HG03442 (cell line): ENCODE measurements around the gene EIF4B.

ENCODE experiments used
- ATAC-seq: cut with Tn5 transposase; IDR thresholded peaks from one replicate; pipeline ENCODE4 v1.9.1; 2021; ENCODE audit warnings: mild to moderate bottlenecking, moderate library complexity; ENCODE audit not compliant: unreplicated experiment

EIF4B gene

DNA sequence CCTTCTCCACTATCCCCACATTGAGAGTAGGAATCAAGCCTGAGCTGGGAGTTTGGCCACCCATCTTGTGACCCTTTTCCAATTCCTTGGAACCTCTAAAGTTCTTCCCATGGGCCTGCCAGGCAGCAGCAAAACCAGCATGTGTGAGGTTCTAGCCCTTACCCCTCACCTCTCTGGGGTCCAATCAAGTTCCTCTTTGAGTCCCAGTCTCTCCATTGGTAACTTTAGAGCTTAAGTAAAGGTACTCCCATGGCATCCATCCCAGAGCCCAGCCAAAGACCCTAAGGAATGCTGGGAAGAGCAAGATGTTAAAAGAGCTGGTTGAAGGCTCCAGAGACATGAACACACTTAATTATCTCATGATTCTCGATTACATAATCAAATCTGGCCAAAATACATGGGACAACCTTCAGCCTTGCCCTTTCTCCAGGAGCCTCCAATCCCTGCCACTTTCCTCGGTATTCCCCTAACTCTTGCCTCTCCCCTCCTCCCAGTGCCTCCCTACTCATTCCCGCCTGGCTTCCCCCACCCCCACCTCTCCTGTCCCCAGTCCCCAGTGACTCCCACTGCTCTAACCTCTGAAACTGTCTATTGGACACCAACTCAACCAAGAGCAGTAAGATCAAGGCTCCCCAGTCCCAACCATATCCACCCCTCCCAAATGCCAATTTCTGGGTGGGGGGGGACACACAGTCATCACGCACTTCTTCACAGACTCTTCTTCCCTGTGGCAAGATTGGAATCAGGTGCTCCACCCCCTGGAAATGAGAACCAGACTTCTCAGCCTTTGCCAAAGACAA, 38.8 kb downstream of the EIF4B start:
- no peak for ATAC-seq

DNA sequence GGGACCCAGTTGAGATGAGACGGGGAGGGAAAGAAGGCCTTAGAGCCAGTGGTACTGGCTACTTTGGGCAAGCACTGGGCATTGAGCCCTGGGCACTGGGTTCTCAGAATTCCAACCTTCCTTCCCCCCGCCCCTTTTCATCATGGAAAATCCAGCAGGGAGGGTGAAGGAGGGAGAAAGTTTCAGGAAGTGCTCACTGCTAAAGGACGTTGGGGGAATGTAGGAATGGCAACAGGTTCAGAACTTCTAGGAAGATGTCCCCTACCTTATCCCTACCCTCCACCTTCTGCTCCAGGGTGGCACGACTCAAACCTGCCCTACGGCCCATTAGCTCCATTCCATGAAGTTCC, 39.4 kb downstream of the EIF4B start:
- ATAC-seq = no peak

DNA sequence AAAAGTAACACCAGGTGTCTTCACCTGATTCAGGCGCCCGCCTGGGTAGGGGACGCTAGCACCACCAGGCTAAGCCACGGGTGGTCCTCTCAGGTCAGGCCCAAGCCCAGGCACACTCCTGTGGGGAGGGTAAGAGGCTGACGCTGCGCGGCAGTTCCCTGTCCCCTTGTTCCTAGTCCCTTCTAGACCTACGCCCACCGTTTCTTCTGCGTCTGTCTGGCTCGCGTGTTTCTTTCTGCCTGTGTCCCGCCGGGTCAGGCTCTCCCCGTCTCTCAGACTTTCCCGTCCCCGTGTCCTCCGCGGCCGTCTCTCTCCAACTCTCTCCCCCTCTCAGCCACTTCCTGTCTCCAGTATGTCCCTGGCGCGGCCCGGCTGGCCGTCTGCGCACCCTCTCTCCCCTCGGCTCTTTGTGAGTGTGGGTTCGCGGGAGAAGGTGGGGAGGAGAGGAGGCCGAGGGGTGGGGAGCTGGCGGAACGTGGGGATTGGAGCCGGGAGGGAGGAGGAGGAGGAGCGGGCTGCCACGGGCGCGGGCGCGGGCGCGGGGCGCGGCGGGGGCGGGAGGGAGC, 40.5 kb downstream of the EIF4B start:
- peak; percentile 31 for ATAC-seq

DNA sequence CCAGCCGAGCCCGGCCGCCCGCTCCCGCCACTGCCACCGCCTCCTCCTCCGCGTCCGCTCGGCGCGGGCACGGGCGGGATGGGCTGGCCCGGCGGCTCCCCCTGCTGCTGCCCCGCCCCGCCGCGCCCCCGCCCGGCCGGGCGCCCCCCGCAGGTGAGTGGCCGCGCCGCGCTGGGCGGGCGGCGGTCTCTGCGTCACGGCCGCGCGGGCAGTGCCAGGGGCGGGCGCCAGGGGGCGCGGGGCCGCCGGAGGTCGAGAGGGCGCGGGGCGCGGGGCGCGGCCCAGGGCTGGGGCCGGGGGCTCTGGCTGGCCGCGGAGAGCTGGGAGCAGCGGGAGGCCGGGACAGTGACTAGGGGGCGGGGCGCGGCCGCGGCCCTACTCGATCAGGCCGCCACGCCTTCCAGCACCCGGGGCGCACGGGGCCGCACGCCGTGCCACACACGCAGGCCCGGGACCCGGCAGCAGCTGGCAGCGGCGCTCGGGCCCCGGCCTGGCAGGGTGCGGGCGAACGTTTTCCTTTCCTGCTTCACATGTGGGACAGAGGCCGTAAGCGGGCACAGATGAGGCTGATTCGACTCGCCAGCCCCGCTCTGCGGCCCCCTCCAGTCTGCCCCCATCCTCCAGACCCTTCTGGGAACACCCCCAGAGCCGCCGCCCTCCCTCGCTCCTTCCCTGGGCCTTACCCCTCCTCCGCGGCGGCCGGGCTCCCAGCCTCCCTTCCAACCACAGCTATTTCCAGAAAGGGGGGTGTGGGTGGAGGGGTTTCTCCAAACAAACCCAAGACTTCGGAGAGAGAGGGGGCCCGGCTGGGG, 41.2 kb downstream of the EIF4B start:
- ATAC-seq = peak; percentile 71

DNA sequence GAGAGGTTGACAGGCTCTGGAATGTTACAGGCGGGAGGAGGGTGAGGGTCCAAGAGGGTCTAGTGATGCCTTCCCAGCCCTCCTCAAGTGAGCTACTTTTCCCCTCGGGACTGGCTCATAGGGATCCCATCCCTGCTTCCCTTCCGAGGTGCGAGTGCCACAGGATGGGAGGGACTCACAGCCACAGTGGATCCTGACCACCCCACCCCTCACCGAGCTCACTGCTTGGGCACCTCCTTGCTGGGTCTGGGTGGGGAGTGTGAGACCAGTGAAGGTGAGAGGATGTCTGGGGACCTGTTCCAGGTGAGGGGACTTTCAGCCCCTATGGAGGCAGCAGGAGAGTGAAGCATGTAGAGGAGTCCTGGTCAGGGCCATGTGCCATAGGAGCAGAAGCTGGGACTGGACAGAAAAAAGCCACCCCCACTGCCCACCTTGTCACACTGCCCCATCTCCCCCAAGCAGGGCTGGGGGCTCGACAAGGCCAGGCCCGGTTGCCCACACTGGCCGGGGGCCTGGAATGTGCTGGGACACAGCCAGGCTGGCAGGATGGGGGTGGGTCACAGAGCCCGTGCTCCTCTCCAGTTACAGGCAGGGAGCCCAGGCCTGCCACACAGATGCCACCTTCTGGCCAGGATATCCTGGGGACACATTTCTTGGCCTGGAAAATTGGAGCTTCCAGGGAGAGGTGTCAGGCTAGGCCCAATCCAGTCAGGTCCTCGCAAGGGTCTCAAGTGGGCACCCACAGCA, 42.0 kb downstream of the EIF4B start:
- no peak for ATAC-seq

DNA sequence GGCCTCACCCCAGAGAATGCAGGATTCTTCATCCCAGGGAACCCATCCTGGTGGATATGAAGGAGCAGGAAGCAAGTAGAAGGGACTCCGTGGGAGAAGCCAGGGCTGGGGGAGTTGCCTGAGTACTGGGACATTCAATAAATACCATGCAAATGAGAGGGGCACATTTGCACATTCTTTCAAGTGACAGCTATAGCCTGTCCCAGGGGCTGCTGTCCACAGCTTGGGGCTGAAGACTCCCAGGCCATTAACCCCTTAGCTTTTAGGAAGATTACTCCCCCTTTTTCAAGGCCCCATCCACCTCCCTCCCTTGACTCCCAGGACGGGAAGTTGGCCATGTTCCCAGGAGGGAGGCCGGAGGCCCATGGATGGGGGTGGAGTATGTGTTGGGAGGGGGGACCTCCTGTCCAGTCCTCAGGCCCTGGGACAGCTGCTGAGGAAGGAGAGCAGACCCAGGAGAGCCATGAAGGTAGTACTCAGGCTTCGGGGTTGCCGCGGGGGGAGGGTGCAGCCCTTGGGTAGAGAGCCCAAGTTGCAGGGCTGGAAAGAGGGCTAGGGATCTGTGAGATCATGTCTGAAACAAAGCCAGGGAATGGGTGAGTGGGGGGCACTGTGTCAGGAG, 42.6 kb downstream of the EIF4B start:
- no peak for ATAC-seq

DNA sequence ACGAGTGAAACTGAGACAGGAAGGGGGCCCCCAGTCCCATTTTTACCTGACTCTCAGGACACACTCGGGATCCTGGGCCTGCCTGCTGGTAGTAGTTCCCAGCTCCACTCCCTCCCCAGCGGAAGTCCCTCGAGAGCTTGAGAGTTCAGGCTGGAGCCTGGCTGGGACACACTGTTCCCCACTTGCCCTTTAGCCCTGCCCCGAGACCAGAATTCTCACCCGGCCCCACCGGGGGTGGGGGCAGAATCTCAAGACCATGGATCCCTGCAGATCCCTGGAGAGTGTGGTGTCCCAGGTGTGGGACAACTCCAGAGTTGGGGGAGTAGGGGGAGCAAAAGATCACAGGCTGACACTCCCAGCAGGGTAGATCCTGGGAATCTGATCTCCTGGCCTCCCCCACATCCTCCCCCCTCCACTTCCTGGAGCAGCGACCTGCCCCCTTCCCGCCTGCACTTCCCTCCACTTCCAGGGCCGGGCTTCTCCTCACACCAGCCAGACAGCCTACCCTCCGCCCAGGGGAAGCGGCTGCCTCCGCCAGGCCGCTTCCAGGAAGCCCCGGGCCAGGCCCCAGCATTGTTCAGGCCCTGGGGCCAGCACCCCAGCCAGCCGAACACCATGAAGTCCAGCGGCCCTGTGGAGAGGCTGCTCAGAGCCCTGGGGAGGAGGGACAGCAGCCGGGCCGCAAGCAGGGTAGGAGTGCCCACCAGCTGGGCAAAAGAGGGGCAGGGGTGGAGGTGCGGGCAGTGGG, 43.5 kb downstream of the EIF4B start, which contains the start of gene TNS2:
Gene TNS2, plus strand, starts transcription at position 495 of the 748 bp plus-strand sequence. Its CDS starts 121 bp downstream, at position 616.
- ATAC-seq = no peak

DNA sequence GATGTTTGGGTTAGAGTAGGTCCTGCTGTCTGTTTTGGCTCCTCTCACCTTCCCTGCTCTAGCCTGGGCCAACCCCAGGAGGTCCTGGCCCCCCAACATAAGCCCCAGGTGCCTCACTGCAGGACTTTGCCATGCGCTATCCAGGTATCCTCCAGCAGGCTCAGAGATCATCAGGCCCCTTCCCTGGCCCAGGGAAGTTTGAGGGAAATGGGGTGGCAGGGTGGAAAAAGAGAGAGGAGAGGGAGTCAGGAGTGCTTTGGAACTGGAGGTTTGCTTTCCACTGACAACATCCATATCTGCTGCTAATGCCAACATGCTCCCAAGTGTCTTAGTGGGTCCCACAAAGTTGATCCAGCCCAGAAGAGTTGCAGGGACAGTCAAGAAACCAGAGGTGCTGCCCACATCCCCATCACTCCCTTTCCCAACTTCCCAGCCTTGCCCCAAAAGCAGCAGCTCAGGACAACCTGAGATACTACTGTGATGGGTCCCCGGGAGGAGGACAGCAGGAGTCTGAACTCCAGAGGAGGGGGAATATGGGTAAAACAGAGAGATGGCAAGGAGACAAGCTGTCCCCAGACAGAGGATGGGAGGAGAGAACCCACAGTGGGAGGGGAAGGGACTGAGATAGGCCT, 44.3 kb downstream of the EIF4B start:
- no peak for ATAC-seq

DNA sequence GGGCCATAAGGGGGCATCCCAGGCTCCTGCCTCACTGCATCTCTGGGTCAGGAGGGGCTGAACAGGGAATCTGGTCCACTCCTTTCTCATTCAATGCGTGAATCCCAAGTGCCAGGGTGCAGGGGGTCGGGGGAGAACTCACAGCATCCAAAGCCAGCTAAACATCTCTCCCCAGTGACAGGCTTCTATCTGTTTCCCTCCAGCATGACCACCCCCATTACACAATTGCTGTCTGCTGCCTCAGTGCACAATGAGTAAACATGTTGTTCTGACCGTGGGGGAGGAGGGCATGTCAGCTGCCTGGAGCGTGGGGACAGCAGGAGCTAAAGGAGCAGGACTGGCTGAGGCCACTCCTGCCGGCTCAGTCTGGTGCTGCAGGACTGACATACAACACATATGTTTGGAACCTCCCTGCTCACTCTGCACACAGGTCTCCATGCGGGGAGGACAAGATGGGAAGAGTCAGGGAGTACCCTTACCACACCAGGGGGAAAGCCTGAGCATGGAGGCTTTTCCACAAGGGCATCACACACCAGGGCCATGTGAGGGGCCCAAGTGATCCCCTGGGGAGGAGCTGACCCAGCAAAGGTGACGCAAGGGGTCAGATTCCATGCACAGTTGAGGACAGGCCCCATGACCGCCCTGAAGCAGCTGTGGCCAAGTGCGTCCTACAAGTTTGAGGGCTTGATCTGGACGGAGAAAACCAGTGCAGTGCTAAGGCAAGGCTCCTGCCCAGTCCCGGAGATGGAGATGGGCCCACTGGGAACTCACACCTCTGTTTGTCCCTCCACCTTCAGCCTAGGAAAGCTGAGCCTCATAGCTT, 45.0 kb downstream of the EIF4B start:
- ATAC-seq = no peak

DNA sequence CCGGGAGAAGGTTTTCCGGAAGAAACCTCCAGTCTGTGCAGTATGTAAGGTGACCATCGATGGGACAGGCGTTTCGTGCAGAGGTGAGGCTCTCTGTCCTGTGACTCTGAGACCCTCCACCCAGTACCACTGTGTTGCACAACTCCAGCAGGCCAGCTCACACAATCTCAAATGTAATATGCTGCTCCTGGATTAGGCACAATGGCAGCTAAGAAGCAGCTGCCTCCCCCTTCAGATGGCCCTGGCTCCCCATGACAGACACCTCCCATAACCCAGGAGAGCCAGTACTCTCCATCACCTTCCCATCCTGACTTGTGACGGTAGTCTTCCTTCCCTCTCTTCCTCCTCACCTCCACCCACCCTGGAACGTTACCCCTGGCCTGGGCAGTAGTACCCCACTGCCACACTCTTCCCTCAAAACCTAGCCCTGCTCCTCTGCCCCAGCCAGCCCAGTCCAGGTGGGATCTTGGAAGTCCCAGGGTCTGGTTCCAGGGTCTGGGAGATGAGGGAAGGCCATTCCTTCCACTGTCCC, 45.7 kb downstream of the EIF4B start:
- ATAC-seq = no peak

DNA sequence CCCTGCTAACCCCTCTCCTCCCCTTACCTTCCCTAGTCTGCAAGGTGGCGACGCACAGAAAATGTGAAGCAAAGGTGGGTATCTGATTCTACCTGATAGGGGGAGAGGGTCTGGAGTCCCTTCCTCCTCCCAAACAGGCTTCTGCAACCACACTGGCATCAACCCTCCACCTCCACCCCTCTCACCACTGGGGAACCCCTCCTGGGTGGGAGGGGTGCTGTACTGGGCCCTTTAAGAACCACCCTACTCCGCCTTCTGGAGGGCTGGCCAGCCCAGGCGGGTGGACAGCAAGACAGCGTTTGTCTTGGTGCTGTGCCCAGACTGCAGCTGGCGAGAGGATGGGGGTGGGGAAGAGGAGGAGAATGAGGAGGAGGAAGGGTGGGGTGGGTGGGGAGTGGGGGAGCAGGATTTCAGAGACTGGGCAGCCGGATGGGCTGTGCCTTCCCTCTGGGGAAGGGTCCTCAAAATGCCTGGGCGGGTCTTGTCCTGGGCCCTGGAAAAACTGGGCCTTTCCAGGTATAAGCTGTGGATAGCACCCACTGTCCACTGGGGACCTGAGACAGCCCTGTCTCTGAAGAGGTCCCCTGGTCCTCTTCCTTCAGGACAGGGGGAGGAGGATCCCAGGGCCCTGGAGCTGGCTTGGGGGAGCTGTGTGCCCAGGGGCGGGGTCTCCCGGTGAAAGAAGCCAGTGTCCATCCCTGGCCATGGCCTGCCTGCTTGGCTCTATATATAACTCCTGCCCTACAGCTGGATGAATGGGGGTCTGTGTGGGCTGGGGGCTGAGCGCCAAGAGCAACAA, 46.4 kb downstream of the EIF4B start:
- ATAC-seq = no peak

DNA sequence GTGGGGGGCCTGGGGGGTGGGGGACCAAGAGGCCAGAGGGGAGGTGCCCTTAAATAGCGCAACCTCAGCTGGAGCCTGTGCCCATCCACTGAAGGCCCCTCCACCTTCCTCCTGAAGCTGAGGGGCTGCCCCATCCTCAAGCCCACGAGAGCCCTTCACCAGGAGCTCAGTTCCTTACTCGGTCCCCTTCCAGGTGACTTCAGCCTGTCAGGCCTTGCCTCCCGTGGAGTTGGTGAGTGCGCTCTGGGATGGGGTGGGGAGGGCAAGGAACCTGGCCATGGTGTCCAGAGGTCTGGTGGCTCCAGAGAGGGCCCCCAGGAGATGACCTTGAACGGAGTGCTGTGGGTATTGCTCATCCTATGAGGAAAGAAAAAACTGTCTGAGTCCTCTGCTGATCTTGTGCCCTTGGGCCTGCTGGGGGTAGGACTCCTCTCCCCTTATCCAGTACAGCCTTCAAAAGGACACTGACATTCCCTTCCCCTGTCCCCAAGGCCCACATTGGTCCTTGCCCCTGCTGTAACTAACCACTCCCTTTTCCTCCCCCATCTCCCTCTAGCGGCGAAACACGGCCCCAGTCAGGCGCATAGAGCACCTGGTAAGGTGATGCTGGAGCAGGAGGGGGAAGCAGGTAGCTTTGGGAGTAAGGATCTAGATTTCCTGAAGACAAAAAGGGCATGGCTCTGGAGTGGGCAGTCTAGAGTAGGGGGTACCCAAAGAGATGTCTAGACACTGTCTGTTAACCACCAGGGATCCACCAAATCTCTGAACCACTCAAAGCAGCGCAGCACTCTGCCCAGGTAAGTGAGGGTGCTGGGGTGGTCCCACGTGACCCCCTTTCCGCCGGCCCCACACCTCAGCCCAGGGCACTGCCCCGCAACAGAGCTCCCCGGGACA, 47.2 kb downstream of the EIF4B start:
- ATAC-seq = no peak

DNA sequence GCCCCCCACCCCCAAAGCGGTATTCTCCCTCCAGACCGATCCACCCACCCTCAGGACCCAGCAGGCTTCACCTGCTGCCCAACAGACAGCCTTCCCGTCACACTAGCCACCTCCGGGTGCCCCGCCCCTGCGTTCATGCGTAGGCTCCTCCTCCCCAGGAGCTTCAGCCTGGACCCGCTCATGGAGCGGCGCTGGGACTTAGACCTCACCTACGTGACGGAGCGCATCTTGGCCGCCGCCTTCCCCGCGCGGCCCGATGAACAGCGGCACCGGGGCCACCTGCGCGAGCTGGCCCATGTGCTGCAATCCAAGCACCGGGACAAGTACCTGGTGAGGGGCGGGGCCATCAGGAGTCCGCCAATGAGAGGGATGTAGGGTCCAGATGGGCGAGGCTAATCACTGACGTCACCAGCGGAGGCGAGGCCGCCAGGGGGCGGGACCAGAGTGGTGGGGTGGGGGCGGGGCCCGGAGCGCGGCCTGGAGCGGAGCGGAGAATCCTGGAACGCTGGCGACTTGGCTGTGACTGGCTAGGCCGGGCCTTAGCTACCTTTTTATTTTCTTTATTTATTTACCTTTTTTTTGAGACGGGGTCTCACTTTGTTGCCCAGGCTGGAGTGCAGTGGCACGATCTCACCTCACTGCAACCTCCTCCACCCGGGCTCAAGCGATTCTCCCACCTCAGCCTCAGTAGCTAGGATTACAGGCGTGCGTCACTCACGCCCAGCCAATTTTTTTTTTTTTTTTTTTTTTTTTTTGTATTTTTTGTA, 48.0 kb downstream of the EIF4B start:
- ATAC-seq = peak; percentile 79

DNA sequence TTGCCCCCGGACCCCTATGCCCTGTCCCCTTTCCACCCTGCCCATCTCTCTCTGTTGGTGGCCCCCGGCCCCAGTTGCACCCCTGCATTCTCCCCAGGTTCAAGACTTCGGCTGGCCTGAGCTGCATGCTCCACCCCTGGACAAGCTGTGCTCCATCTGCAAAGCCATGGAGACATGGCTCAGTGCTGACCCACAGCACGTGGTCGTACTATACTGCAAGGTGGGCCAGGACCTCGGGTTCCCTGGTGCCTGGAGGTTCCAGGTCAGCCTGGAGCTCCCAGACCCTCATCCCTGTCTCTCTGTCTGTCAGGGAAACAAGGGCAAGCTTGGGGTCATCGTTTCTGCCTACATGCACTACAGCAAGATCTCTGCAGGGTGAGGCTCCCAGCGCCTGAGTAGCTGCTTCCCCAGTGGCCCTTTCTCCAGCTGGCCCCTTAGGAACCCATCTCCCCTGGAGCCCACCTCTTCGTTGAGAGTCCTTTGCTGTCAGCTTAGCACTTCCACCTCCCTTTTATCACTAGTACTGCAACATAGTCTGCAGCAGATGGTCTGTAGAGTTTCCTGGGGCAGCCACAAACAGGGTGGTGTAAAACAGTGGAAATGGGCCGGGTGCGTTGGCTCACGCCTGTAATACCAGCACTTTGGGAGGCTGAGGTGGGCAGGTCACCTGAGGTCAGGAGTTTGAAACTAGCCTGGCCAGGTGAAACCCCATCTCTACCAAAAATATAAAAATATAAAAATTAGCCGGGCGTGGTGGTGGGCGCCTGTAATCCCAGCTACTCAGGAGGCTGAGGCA, 49.4 kb downstream of the EIF4B start:
- no peak for ATAC-seq

DNA sequence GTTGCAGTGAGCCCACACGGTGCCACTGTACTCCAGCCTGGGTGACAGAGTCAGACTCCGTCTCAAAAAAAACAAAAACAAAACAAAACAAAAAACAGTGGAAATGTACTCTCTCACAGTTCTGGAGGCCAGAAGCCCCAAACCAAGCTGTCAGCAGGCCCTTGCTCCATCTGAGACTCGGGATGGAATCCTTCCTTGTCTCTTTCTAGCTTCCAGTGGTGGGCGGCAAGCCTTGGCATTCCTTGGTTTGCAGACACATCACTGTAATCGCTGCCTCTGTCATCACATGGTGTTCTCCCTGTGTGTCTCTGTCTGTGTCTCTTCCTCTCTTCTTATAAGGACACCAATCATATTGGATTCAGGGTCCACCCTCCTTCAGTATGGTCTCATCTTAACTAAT, 50.0 kb downstream of the EIF4B start:
- ATAC-seq = no peak
